H54 (cell line): ENCODE results near the gene CBX1.

ENCODE experiments used
- DNase-seq: peaks from one replicate; pipeline ENCODE4 v3.0.0; 2011; ENCODE audit warnings: low spot score, mixed read lengths; ENCODE audit not compliant: insufficient read length
- FAIRE-seq: peaks from 3 replicates; lab custom pipeline; 2011; peaks lifted over from hg19 to GRCh38; lab: Jason Lieb, UNC
- POLR2A ChIP-seq: IDR thresholded peaks from 2 replicates; pipeline ENCODE4 v1.6.1; 2011; ENCODE audit warnings: low read depth, mild to moderate bottlenecking, low read length

The CBX1 gene

GRCh38 chr17:48101012-48101720 is at the start of gene CBX1:
Gene CBX1, minus strand, starts transcription at chr17:48101478. Its CDS starts 24,474 bp downstream, at chr17:48077004.
- FAIRE-seq, result no peak
- TF ChIP-seq POLR2A, result peak; percentile 61

DNA sequence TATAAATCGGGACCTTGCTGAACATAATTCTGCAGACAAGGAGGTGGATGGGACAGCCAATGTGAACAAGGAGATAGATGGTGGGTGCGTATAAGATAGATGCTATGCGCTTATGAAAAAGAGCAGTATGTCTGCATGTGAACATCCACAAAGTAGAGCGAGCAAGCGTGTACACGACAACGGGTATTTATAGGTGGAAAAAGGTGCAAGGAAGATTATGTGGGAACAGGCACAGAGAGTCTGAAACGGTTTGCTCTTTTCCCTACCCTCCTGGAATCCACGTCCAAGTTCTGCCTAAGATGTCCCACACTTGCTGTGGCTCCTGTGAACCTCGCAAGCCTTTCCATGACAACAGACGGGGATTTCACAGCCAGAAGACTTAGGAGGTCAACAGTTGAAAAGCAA is 49.3 kb upstream of the CBX1 start:
- FAIRE-seq (no peak), DNase-seq (no peak)
- TF ChIP-seq POLR2A, result no peak

More at GRCh38 chr17:48101012-48101720, at the start of gene CBX1:
- peak; percentile 94 for DNase-seq

GRCh38 chr17:48149787-48150463 is 48.6 kb upstream of the CBX1 start:
- FAIRE-seq (no peak), DNase-seq (no peak)
- TF ChIP-seq POLR2A, result no peak

- FAIRE-seq (no peak), DNase-seq (no peak)
- TF ChIP-seq POLR2A, result no peak
These were observed 47.8 kb upstream of the CBX1 start for GRCh38 chr17:48148854-48149786.

- FAIRE-seq (no peak), DNase-seq (no peak)
- TF ChIP-seq POLR2A, result no peak
These were observed 46.9 kb upstream of the CBX1 start for GRCh38 chr17:48148029-48148770.

DNA sequence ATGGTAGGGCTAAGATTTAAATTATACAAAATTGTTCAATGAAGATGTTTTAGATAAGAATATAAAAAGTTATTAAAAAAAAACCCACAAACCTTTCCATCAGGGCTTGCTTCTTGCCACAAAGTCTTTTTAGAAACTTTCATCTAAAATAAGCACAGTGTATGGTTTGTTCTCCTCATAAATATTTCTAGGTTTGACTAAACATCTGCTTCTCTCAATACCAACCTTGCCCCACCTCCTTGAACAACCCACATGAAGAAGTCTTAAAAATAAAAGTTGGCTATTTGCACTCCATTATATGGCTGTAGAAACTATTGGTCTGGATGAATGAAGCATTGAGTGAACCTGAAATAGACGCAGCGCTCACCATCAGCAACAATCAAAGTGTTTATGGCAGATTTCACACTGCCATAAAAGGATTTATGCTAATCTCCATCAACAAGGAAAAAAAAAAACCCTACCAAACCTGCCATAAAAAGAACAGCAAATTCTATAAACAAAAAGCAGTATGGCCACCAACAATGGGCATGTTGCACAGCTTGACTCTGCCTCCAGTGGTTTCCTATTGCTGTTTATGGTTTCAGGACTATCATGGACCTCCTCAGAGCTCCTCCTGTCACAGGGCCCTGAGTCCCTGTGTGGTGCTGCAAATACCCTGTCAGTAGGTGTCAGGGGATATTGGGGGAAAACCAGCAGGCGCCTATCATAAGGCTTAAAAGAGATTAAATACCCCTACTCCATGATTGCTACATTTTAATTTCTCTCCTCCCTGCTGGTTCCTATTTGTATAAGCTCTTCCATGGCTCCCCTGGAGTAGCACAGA is 43.9 kb upstream of the CBX1 start:
- no peak for FAIRE-seq
- TF ChIP-seq POLR2A, result no peak

DNA sequence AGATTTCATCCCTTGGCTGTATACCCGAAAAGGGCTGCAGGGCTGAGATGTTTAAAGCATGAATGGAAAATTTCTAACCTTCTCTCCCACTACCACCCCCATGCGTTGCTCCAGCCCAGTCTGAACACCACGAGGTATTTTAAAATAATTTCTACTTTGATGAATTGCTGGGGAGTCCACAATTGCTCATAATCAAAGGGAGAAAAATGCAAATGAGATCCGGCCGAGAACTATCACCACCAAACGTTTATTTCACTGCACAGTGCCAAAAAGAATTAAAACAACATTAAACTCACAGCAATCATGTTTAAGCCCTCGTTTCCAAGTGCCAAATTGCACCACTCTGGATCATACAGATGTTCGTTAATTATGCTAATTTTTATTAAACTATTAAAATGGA is 43.0 kb upstream of the CBX1 start:
- TF ChIP-seq POLR2A, result no peak
- no peak for FAIRE-seq
- no peak for DNase-seq

More for the DNA sequence above, 43.9 kb upstream of the CBX1 start:
- DNase-seq, result no peak

- no peak for TF ChIP-seq POLR2A
- FAIRE-seq, result no peak
- DNase-seq, result no peak
These were observed 42.4 kb upstream of the CBX1 start for GRCh38 chr17:48143629-48144028.

- TF ChIP-seq POLR2A, result no peak
- no peak for FAIRE-seq
- no peak for DNase-seq
These were observed 38.7 kb upstream of the CBX1 start for GRCh38 chr17:48139944-48140343.

- FAIRE-seq (no peak), DNase-seq (no peak)
- TF ChIP-seq POLR2A, result no peak
These were observed 36.4 kb upstream of the CBX1 start for GRCh38 chr17:48137656-48138055.

GRCh38 chr17:48134912-48135480 is 33.7 kb upstream of the CBX1 start:
- DNase-seq (no peak), FAIRE-seq (peak; percentile 23)
- TF ChIP-seq POLR2A, result no peak

DNA sequence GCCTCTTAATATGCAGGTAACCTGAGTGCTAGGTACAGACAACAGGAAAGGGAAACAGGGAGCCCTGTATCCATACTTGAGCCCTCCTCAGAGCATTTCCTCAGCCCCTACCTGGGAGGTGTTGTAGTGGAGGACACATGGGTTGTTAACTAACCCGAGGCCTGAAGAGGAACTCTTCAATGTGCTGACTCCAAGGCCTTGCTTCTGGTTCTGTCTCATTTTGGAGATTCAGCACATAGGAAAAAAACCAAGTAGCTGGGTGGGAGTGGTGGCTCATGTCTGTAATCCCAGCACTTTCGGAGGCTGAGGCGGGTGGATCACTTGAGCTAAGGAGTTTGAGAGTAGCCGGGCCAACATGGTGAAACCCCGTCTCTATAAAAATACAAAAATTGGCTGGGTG is 31.1 kb upstream of the CBX1 start:
- no peak for TF ChIP-seq POLR2A
- FAIRE-seq, result no peak
- no peak for DNase-seq
